SJCRH30 (cell line): Measurements from ENCODE around the gene PHETA2. TPM values are rescaled to one million over a fixed set of nuclear protein-coding genes. Genes with fewer than 3 reads are reported as not detected.
A peak's percentile ranks its signal among the peaks of the same experiment; 100 is the strongest.
"Not testable (repeated sequence)": the region's sequence is repeated elsewhere in the genome, so short reads cannot be mapped to it uniquely, and the experiment has no call there.

ENCODE experiments used
- DNase-seq, 2 experiments: peaks; one replicate each; pipeline ENCODE4 v3.0.0-alpha.2; 2015 to 2020
- H3K27ac ChIP-seq: fragments of 250-450 bp; sonication (Bioruptor Pico); 2 replicates; pipeline ENCODE4 v1.5.1; 2020; ENCODE audit warnings: mild to moderate bottlenecking, moderate library complexity
- H3K27me3 ChIP-seq: fragments of 250-450 bp; sonication (Bioruptor Pico); 2 replicates; pipeline ENCODE4 v1.5.1; 2020; ENCODE audit warnings: mild to moderate bottlenecking, moderate library complexity
- H3K36me3 ChIP-seq: fragments of 250-450 bp; sonication (Bioruptor Pico); 2 replicates; pipeline ENCODE4 v1.5.1; 2020; ENCODE audit warnings: mild to moderate bottlenecking, moderate library complexity
- H3K4me1 ChIP-seq: fragments of 250-450 bp; sonication (Bioruptor Pico); 2 replicates; pipeline ENCODE4 v1.5.1; 2020; ENCODE audit warnings: mild to moderate bottlenecking, moderate library complexity
- H3K4me3 ChIP-seq: fragments of 250-450 bp; sonication (Bioruptor Pico); 2 replicates; pipeline ENCODE4 v1.5.1; 2020; ENCODE audit warnings: mild to moderate bottlenecking, moderate library complexity
- H3K9me3 ChIP-seq: fragments of 250-450 bp; sonication (Bioruptor Pico); replicated peaks from 2 replicates; pipeline ENCODE4 v1.5.1; 2020; ENCODE audit warnings: mild to moderate bottlenecking, moderate library complexity
- total RNA-seq: library from RNA; depleted of rRNA; stranded (reverse); fragments of >200 nt; shearing (Covaris generic); gene quantifications from 2 replicates; pipeline ENCODE4 v1.2.3, GENCODE V29; 2014; rRNA removed

The PHETA2 gene
- total RNA-seq, 1 experiment from 2014 or later = not detected

- H3K27me3 ChIP-seq = no peaks in the 10 kb centered on the region
- H3K4me3 ChIP-seq = no peak overlapping the region
- H3K27ac ChIP-seq = no peak overlapping the region
- no peaks in the 10 kb centered on the region for H3K9me3 ChIP-seq
- H3K36me3 ChIP-seq = no peaks in the 10 kb centered on the region
- H3K4me1 ChIP-seq = no peaks in the 10 kb centered on the region
- no peak for DNase-seq
These were observed 37.8 kb downstream of the PHETA2 start for GRCh38 chr22:42111798-42112197.

- not testable (repeated sequence) for H3K36me3 ChIP-seq, H3K9me3 ChIP-seq, H3K27ac ChIP-seq, H3K27me3 ChIP-seq, H3K4me1 ChIP-seq, H3K4me3 ChIP-seq
- DNase-seq = peak in 1 of 2 experiments; percentile 42
These were observed 38.7 kb downstream of the PHETA2 start for GRCh38 chr22:42112793-42113192.

GRCh38 chr22:42114721-42115120, 40.7 kb downstream of the PHETA2 start:
- Histone ChIP-seq H3K4me1 (no peaks in the 10 kb centered on the region), H3K36me3 (no peaks in the 10 kb centered on the region), H3K4me3 (no peak overlapping the region), H3K27ac (no peak overlapping the region), H3K27me3 (no peaks in the 10 kb centered on the region), H3K9me3 (no peaks in the 10 kb centered on the region)
- peak in 1 of 2 experiments; percentile 61 for DNase-seq

GRCh38 chr22:42115420-42115830, 41.4 kb downstream of the PHETA2 start:
- H3K4me3 ChIP-seq, H3K27ac ChIP-seq, H3K9me3 ChIP-seq, H3K36me3 ChIP-seq, DNase-seq, H3K4me1 ChIP-seq, H3K27me3 ChIP-seq: not testable (repeated sequence)

- no peak overlapping the region for H3K27ac ChIP-seq
- no peaks in the 10 kb centered on the region for H3K27me3 ChIP-seq
- no peak overlapping the region for H3K4me3 ChIP-seq
- no peaks in the 10 kb centered on the region for H3K4me1 ChIP-seq
- H3K9me3 ChIP-seq = no peaks in the 10 kb centered on the region
- no peaks in the 10 kb centered on the region for H3K36me3 ChIP-seq
- peak in 1 of 2 experiments; percentile 49 for DNase-seq
These were observed 42.9 kb downstream of the PHETA2 start for GRCh38 chr22:42116848-42117424.

- DNase-seq, H3K27ac ChIP-seq, H3K4me3 ChIP-seq, H3K4me1 ChIP-seq, H3K27me3 ChIP-seq, H3K9me3 ChIP-seq, H3K36me3 ChIP-seq: not testable (repeated sequence)
These were observed 46.4 kb downstream of the PHETA2 start for GRCh38 chr22:42120231-42121021.

- DNase-seq, H3K27me3 ChIP-seq, H3K36me3 ChIP-seq, H3K4me3 ChIP-seq, H3K27ac ChIP-seq, H3K4me1 ChIP-seq, H3K9me3 ChIP-seq: not testable (repeated sequence)
These were observed 49.5 kb downstream of the PHETA2 start for GRCh38 chr22:42123529-42123928.

- H3K27me3 ChIP-seq = no peaks in the 10 kb centered on the region
- no peaks in the 10 kb centered on the region for H3K9me3 ChIP-seq
- H3K4me3 ChIP-seq = no peak overlapping the region
- H3K36me3 ChIP-seq = no peaks in the 10 kb centered on the region
- no peak overlapping the region for H3K27ac ChIP-seq
- H3K4me1 ChIP-seq = no peaks in the 10 kb centered on the region
- no peak for DNase-seq
These were observed 53.6 kb downstream of the PHETA2 start for GRCh38 chr22:42127606-42128005.

- not testable (repeated sequence) for H3K4me3 ChIP-seq, H3K9me3 ChIP-seq, H3K27me3 ChIP-seq, DNase-seq, H3K36me3 ChIP-seq, H3K4me1 ChIP-seq, H3K27ac ChIP-seq
These were observed 54.0 kb downstream of the PHETA2 start for GRCh38 chr22:42128007-42128406.

Other genes with a start within 250 kb of the PHETA2 start
- gene SREBF2, start 241.1 kb upstream of the PHETA2 start, total RNA-seq = 100 and 103 TPM in 2 replicates
- gene SHISA8, start 159.2 kb upstream of the PHETA2 start, total RNA-seq = not detected in 2 replicates
- 0.94 and 1.8 TPM in 2 replicates for gene TNFRSF13C, start 147.4 kb upstream of the PHETA2 start, total RNA-seq
- 60.6 and 60.9 TPM in 2 replicates for gene CENPM, start 127.1 kb upstream of the PHETA2 start, total RNA-seq
- 1.1 TPM in 2 replicates for gene SEPTIN3, start 104.8 kb upstream of the PHETA2 start, total RNA-seq
- gene WBP2NL, start 75.5 kb upstream of the PHETA2 start, total RNA-seq = not detected in 2 replicates
- gene NAGA, start 3.4 kb upstream of the PHETA2 start, total RNA-seq = 13.0 and 14.4 TPM in 2 replicates
- 24.6 and 26.6 TPM in 2 replicates for gene SMDT1, start 5.5 kb downstream of the PHETA2 start, total RNA-seq
- 112 and 113 TPM in 2 replicates for gene NDUFA6, start 16.5 kb downstream of the PHETA2 start, total RNA-seq
- 0.04 TPM in 1 of 2 replicates, not detected in the other for gene CYP2D6, start 56.6 kb downstream of the PHETA2 start, total RNA-seq
- 34.6 and 36.5 TPM in 2 replicates for gene TCF20, start 196.4 kb downstream of the PHETA2 start, total RNA-seq